Kidney glomerular epithelial cell (primary cell): Measurements from ENCODE around the gene MORC4.

Experiments used
- DNase-seq: peaks from one replicate; lab custom pipeline; 2025; lab: John Stamatoyannopoulos, UW

Gene MORC4

GRCh38 chrX:106952538-106952937, 47.5 kb downstream of the MORC4 start:
- no peak for DNase-seq

GRCh38 chrX:106952089-106952488, 47.9 kb downstream of the MORC4 start:
- no peak for DNase-seq

- DNase-seq: no peak
These were observed 48.8 kb downstream of the MORC4 start for GRCh38 chrX:106951230-106951629.

GRCh38 chrX:106950381-106950780, 49.6 kb downstream of the MORC4 start:
- no peak for DNase-seq

- DNase-seq: no peak
These were observed 50.6 kb downstream of the MORC4 start for GRCh38 chrX:106949366-106949765.

GRCh38 chrX:106948641-106949040, 51.4 kb downstream of the MORC4 start:
- no peak for DNase-seq

GRCh38 chrX:106946464-106946863, 53.5 kb downstream of the MORC4 start:
- DNase-seq: no peak

GRCh38 chrX:106940068-106940467, 59.9 kb downstream of the MORC4 start:
- no peak for DNase-seq

- DNase-seq: no peak
These were observed 60.4 kb downstream of the MORC4 start for GRCh38 chrX:106939566-106939965.

- DNase-seq: no peak
These were observed 63.8 kb downstream of the MORC4 start for GRCh38 chrX:106936246-106936645.

- DNase-seq: peak; percentile 76
These were observed 64.8 kb downstream of the MORC4 start for GRCh38 chrX:106935175-106935574.

- peak; percentile 53 for DNase-seq
These were observed 66.5 kb downstream of the MORC4 start for GRCh38 chrX:106933538-106933961.

- DNase-seq: no peak
These were observed 67.0 kb downstream of the MORC4 start for GRCh38 chrX:106932960-106933537.

GRCh38 chrX:106932492-106932923, 67.5 kb downstream of the MORC4 start:
- DNase-seq: peak; percentile 19

- no peak for DNase-seq
These were observed 68.1 kb downstream of the MORC4 start for GRCh38 chrX:106931831-106932491.

- DNase-seq: no peak
These were observed 71.8 kb downstream of the MORC4 start for GRCh38 chrX:106928227-106928626.

- DNase-seq: peak; percentile 11
These were observed 72.3 kb downstream of the MORC4 start for GRCh38 chrX:106927700-106928099.

GRCh38 chrX:106927023-106927422, 73.0 kb downstream of the MORC4 start:
- no peak for DNase-seq

- DNase-seq: no peak
These were observed 78.4 kb downstream of the MORC4 start for GRCh38 chrX:106921637-106922036.

- DNase-seq: no peak
These were observed 80.0 kb downstream of the MORC4 start, which contains the start of gene CLDN2 for GRCh38 chrX:106919932-106920452. TSS of gene CLDN2 (plus strand) at chrX:106920402. CDS start at chrX:106928229, 7,827 bp downstream.

GRCh38 chrX:106917830-106918500, 82.0 kb downstream of the MORC4 start:
- peak; percentile 83 for DNase-seq

GRCh38 chrX:106912864-106913263, 87.1 kb downstream of the MORC4 start:
- no peak for DNase-seq

- peak; percentile 15 for DNase-seq
These were observed 93.7 kb downstream of the MORC4 start for GRCh38 chrX:106906361-106906760.
